Measurements from ENCODE around the gene NEK4. TPM values are rescaled to one million over a fixed set of nuclear protein-coding genes. Genes with fewer than 3 reads are reported as not detected.

The NEK4 gene
- total and polyA plus RNA-seq, 4 donors: 5.4 to 28.7 (median 15.4) TPM

- TF ChIP-seq CTCF (IDR thresholded peaks at IDR 0.05; ENCODE audit: low read depth, low read length, missing input control) (no peak), NR2F2 (IDR thresholded peaks at IDR 0.05) (no peak), JUND (IDR thresholded peaks at IDR 0.05) (no peak)
Measured at GRCh38 chr3:52710512-52710911, 60.2 kb downstream of the NEK4 start (continued).

GRCh38 chr3:52707585-52707984 is 63.2 kb downstream of the NEK4 start:
- Histone ChIP-seq H3K9ac (ENCODE audit: low read depth in 1 of 2, low read length in 2 of 2) (no peak overlapping the region), H3K9me3 (ENCODE audit: control insufficient read depth in 4 of 4, low read length in 3 of 4) (no peaks in the 10 kb centered on the region), H3K36me3 (ENCODE audit: control insufficient read depth in 4 of 4, insufficient read depth in 3 of 4, low read depth in 1 of 4, low read length in 3 of 4) (peaks cover 0 to 9% (median 5%) of the 10 kb centered on the region in 4 donors), H3K27me3 (ENCODE audit: control insufficient read depth in 4 of 4, insufficient read depth in 4 of 4, low read length in 3 of 4) (no peaks in the 10 kb centered on the region), H3K4me3 (ENCODE audit: low read depth in 1 of 3, low read length in 3 of 3) (no peak overlapping the region), H3K27ac (ENCODE audit: low read depth in 1 of 2, low read length in 2 of 2) (no peak overlapping the region), H3K4me1 (ENCODE audit: control insufficient read depth in 4 of 4, insufficient read depth in 4 of 4, low read length in 3 of 4) (peaks cover 0 to 48% (median 31%) of the 10 kb centered on the region in 4 donors)
- no peak for DNase-seq (ENCODE audit: low spot score)
- TF ChIP-seq HNF4G (IDR thresholded peaks at IDR 0.05): no peak
- TF ChIP-seq JUND (IDR thresholded peaks at IDR 0.05): no peak
- TF ChIP-seq CTCF (IDR thresholded peaks at IDR 0.05; ENCODE audit: low read depth, low read length, missing input control): no peak
- TF ChIP-seq FOXA1 (IDR thresholded peaks at IDR 0.05): no peak
- TF ChIP-seq MAX (IDR thresholded peaks at IDR 0.05): no peak
- no peak for TF ChIP-seq SP1 (IDR thresholded peaks at IDR 0.05)
- no peak for TF ChIP-seq EGR1 (IDR thresholded peaks at IDR 0.05; ENCODE audit: low read depth in 2 of 2)
- TF ChIP-seq HNF4A (conservative IDR thresholded peaks at IDR 0.05): no peak
- TF ChIP-seq RXRA (IDR thresholded peaks at IDR 0.05): no peak
- no peak for TF ChIP-seq ATF3 (IDR thresholded peaks at IDR 0.05)
- no peak for TF ChIP-seq RAD21 (IDR thresholded peaks at IDR 0.05)
- no peak for TF ChIP-seq FOXA2 (IDR thresholded peaks at IDR 0.05)
- no peak for TF ChIP-seq ZBTB33 (IDR thresholded peaks at IDR 0.05)
- TF ChIP-seq GABPA (IDR thresholded peaks at IDR 0.05 in 1 of 2, conservative IDR thresholded peaks at IDR 0.05 in 1 of 2): no peak
- no peak for TF ChIP-seq TAF1 (conservative IDR thresholded peaks at IDR 0.05)
- TF ChIP-seq NR2F2 (IDR thresholded peaks at IDR 0.05): no peak
- 79% methylated on average over 4 of the region's 4 CpGs for WGBS
